Fibroblast of lung (primary cell): ENCODE data around the gene ARL5C.

Experiments
- EZH2 ChIP-seq: IDR thresholded peaks from 2 replicates; pipeline ENCODE4 v1.5.1; 2012; ENCODE audit warnings: low read length, control low read depth, mild to moderate bottlenecking; ENCODE audit errors: missing control alignments
- TF ChIP-seq, protein P1 (sequence below), 2 donors: IDR thresholded peaks in 1 of 2; conservative IDR thresholded peaks in 1 of 2; 1 replicate in 1 of 2; 2 replicates in 1 of 2; pipeline ENCODE4 v1.5.1; 2011 to 2012; ENCODE audit warnings: low read length in 2 of 2, control low read depth in 1 of 2, inconsistent platforms in 1 of 2, low read depth in 1 of 2, mild to moderate bottlenecking in 1 of 2

DNA sequence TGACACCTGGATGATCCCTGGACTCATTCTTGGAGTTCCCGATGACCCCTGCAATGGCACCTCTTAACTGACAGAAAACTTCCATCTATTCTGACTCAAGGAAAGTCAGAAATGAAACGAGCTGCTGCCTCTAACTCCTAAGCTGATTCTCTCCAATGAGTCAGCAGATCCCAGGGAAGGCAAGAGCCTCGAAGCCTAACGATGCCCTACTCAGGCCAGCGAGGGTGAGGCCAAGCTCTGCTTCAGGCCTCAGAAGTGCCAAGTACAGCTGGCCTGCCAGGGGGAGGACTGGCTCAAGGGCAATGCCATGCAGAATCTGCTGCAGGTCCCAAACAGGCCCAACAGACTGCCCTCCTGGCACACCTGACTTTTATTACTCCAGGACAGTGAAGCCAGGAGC is 50.8 kb downstream of the ARL5C start:
- TF ChIP-seq, protein P1, sequence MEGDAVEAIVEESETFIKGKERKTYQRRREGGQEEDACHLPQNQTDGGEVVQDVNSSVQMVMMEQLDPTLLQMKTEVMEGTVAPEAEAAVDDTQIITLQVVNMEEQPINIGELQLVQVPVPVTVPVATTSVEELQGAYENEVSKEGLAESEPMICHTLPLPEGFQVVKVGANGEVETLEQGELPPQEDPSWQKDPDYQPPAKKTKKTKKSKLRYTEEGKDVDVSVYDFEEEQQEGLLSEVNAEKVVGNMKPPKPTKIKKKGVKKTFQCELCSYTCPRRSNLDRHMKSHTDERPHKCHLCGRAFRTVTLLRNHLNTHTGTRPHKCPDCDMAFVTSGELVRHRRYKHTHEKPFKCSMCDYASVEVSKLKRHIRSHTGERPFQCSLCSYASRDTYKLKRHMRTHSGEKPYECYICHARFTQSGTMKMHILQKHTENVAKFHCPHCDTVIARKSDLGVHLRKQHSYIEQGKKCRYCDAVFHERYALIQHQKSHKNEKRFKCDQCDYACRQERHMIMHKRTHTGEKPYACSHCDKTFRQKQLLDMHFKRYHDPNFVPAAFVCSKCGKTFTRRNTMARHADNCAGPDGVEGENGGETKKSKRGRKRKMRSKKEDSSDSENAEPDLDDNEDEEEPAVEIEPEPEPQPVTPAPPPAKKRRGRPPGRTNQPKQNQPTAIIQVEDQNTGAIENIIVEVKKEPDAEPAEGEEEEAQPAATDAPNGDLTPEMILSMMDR (conservative IDR thresholded peaks at IDR 0.05 in 1 of 2, IDR thresholded peaks at IDR 0.05 in 1 of 2; ENCODE audit: low read depth in 1 of 2, low read length in 2 of 2): no peak
- no peak for TF ChIP-seq EZH2
